CD14-positive monocyte (primary cell): ENCODE results near the gene SH3GL3. TPM values are rescaled to one million over a fixed set of nuclear protein-coding genes. Genes with fewer than 3 reads are reported as not detected.

Experiments used
- DNase-seq, 3 donors: peaks; one replicate each; pipeline ENCODE4 v3.0.0-alpha.2; 2011 to 2022
- H2AFZ ChIP-seq: 2 replicates; pipeline ENCODE4 v1.6.0; 2012; ENCODE audit warnings: mild to moderate bottlenecking, low read depth, low read length, inconsistent platforms; ENCODE audit not compliant: insufficient read depth, poor library complexity, severe bottlenecking
- H3K27ac ChIP-seq, 2 donors: 1 replicate in 1 of 2; 2 replicates in 1 of 2; pipeline ENCODE4 v1.5.1; 2012 to 2013; ENCODE audit warnings: low read length in 2 of 2, control low read depth in 1 of 2, inconsistent platforms in 1 of 2, low read depth in 1 of 2, mild to moderate bottlenecking in 1 of 2
- H3K27me3 ChIP-seq, 2 donors: one replicate each; pipeline versions ENCODE4 v1.6.0 to v1.6.1; 2011 to 2013; ENCODE audit warnings: low read length in 2 of 2; ENCODE audit not compliant: control insufficient read depth in 2 of 2, insufficient read depth in 2 of 2
- H3K36me3 ChIP-seq, 2 donors: replicated peaks in 1 of 2; 1 replicate in 1 of 2; 2 replicates in 1 of 2; pipeline versions ENCODE4 v1.5.1 to v1.6.1; 2012 to 2013; ENCODE audit warnings: low read length in 2 of 2, control low read depth in 1 of 2, inconsistent platforms in 1 of 2, mild to moderate bottlenecking in 1 of 2; ENCODE audit not compliant: insufficient read depth in 2 of 2, control insufficient read depth in 1 of 2
- H3K4me1 ChIP-seq, 2 donors: 1 replicate in 1 of 2; 2 replicates in 1 of 2; pipeline versions ENCODE4 v1.5.1 to v1.6.1; 2012 to 2013; ENCODE audit warnings: low read length in 2 of 2, control low read depth in 1 of 2, inconsistent platforms in 1 of 2, mild to moderate bottlenecking in 1 of 2, moderate library complexity in 1 of 2; ENCODE audit not compliant: insufficient read depth in 2 of 2, control insufficient read depth in 1 of 2
- H3K4me2 ChIP-seq: replicated peaks from 2 replicates; pipeline ENCODE3; 2012; ENCODE audit warnings: low read length, moderate library complexity, mild to moderate bottlenecking; ENCODE audit not compliant: poor library complexity, severe bottlenecking; ENCODE audit errors: extremely low read depth
- H3K4me3 ChIP-seq, 3 experiments: fragments of 200-600 bp in 1 of 3; sonication (generic) in 1 of 3; replicated peaks in 1 of 3; 1 replicate in 2 of 3; 2 replicates in 1 of 3; pipeline ENCODE4 v1.5.1; 2011 to 2013; ENCODE audit warnings: low read length in 3 of 3, mild to moderate bottlenecking in 3 of 3, control low read depth in 2 of 3, low read depth in 2 of 3, inconsistent platforms in 1 of 3, moderate library complexity in 1 of 3
- H3K79me2 ChIP-seq: 2 replicates; pipeline ENCODE4 v1.6.0; 2012; ENCODE audit warnings: mild to moderate bottlenecking, control low read depth, inconsistent platforms, low read length, moderate library complexity; ENCODE audit not compliant: insufficient read depth
- H3K9ac ChIP-seq: 2 replicates; pipeline ENCODE4 v1.6.0; 2017; ENCODE audit warnings: low read length, mild to moderate bottlenecking; ENCODE audit not compliant: insufficient read depth, poor library complexity, severe bottlenecking
- H3K9me3 ChIP-seq, 2 donors: replicated peaks in 1 of 2; 1 replicate in 1 of 2; 2 replicates in 1 of 2; pipeline versions ENCODE4 v1.5.1 to v1.6.1; 2012 to 2013; ENCODE audit warnings: low read length in 2 of 2, control low read depth in 1 of 2; ENCODE audit not compliant: control insufficient read depth in 1 of 2, insufficient read depth in 1 of 2
- H4K20me1 ChIP-seq: 2 replicates; pipeline ENCODE4 v1.6.0; 2012; ENCODE audit warnings: mild to moderate bottlenecking, low read length, control low read depth, moderate library complexity; ENCODE audit not compliant: insufficient read depth
- H3K27ac Mint-ChIP-seq, 7 donors: one replicate each; pipeline ENCODE4 v1.8.0; 2020; ENCODE audit warnings: mild to moderate bottlenecking in 7 of 7, mixed read lengths in 7 of 7, moderate library complexity in 6 of 7, inconsistent platforms in 2 of 7
- H3K27me3 Mint-ChIP-seq, 3 donors: one replicate each; pipeline ENCODE4 v1.8.0; 2021 to 2022; ENCODE audit warnings: low read depth in 3 of 3, mild to moderate bottlenecking in 3 of 3, mixed read lengths in 3 of 3, moderate library complexity in 3 of 3, inconsistent platforms in 1 of 3
- H3K36me3 Mint-ChIP-seq, 2 donors: one replicate each; pipeline ENCODE4 v1.8.0; 2020; ENCODE audit warnings: mixed read lengths in 2 of 2, inconsistent platforms in 1 of 2, mild to moderate bottlenecking in 1 of 2
- H3K4me1 Mint-ChIP-seq: one replicate; pipeline ENCODE4 v1.8.0; 2020; ENCODE audit warnings: mild to moderate bottlenecking, mixed read lengths
- H3K4me3 Mint-ChIP-seq, 2 donors: one replicate each; pipeline ENCODE4 v1.8.0; 2020; ENCODE audit warnings: mild to moderate bottlenecking in 2 of 2, mixed read lengths in 2 of 2, moderate library complexity in 1 of 2
- H3K9me3 Mint-ChIP-seq, 7 donors: one replicate each; pipeline ENCODE4 v1.8.0; 2020 to 2022; ENCODE audit warnings: mixed read lengths in 7 of 7, mild to moderate bottlenecking in 6 of 7, moderate library complexity in 6 of 7, inconsistent platforms in 2 of 7
- WGBS: methylation state at CpG from one replicate; pipeline ENCODE4 v1.1.5; 2013; ENCODE audit warnings: missing lambda C conversion rate; ENCODE audit not compliant: insufficient coverage; 5-methylcytosine and 5-hydroxymethylcytosine counted together
- intact Hi-C, 2 donors: fragments of 100-400 bp; cut with micrococcal nuclease; formaldehyde crosslinking; loops; one replicate each; pipeline versions ENCODE4 v1.15.0 to v1.15.1; 2023
- polyA plus RNA-seq, 3 donors: library from polyadenylated mRNA; depleted of rRNA in 1 of 3; unstranded in 2 of 3; stranded (reverse) in 1 of 3; fragments of 300-500 nt in 2 of 3; fragments of >200 nt in 1 of 3; fragmentation: Illumina TruSeq in 2 of 3; gene quantifications; 1 replicate in 2 of 3; 2 replicates in 1 of 3; pipeline ENCODE4 v1.2.3, GENCODE V29; 2012 to 2021
- TF ChIP-seq, protein P1 (sequence below): fragments of 200-600 bp; IDR thresholded peaks from one replicate; pipeline ENCODE4 v1.8.0; 2022; ENCODE audit warnings: antibody characterized with exemption, mild to moderate bottlenecking

SH3GL3 gene
- polyA plus RNA-seq, 3 donors: not detected

DNA sequence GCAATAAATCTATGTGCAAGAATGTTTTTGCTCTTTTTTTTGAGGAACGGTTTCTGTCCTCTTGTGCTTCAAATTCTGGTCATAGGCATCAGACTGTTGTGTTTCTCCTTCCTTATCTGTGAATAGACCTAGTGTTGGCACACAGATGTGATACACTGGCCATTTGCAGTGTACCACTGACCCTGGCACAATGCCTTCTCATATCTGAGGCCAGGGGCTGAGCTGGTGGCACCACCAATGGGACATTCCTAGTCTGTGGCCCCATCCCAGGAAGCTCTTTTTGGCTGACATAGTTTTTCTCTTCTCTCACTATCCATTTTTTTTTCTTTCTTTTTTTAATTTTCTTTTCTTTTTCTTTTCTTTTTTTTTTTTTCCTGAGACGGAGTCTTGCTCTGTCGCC lies 40.4 kb downstream of the SH3GL3 start:
- Histone ChIP-seq H2AFZ (no peak overlapping the region), H3K27me3 (no peaks in the 10 kb centered on the region), H3K4me1 (no peaks in the 10 kb centered on the region), H3K36me3 (no peaks in the 10 kb centered on the region), H3K4me2 (no peak overlapping the region), H3K9me3 (no peaks in the 10 kb centered on the region), H3K9ac (no peak overlapping the region), H3K79me2 (no peaks in the 10 kb centered on the region), H4K20me1 (no peaks in the 10 kb centered on the region), H3K27ac (no peak overlapping the region), H3K4me3 (no peak overlapping the region)
- intact Hi-C loops: no loop called here
- Mint-ChIP-seq H3K4me3 (no peak overlapping the region), H3K9me3 (peaks cover 0 to 11% (median 5%) of the 10 kb centered on the region in 7 donors), H3K27ac (no peak overlapping the region), H3K4me1 (no peaks in the 10 kb centered on the region), H3K36me3 (no peaks in the 10 kb centered on the region), H3K27me3 (peaks cover 0 to 5% (median 0%) of the 10 kb centered on the region in 3 donors)
- no peak for DNase-seq
- TF ChIP-seq, protein P1, sequence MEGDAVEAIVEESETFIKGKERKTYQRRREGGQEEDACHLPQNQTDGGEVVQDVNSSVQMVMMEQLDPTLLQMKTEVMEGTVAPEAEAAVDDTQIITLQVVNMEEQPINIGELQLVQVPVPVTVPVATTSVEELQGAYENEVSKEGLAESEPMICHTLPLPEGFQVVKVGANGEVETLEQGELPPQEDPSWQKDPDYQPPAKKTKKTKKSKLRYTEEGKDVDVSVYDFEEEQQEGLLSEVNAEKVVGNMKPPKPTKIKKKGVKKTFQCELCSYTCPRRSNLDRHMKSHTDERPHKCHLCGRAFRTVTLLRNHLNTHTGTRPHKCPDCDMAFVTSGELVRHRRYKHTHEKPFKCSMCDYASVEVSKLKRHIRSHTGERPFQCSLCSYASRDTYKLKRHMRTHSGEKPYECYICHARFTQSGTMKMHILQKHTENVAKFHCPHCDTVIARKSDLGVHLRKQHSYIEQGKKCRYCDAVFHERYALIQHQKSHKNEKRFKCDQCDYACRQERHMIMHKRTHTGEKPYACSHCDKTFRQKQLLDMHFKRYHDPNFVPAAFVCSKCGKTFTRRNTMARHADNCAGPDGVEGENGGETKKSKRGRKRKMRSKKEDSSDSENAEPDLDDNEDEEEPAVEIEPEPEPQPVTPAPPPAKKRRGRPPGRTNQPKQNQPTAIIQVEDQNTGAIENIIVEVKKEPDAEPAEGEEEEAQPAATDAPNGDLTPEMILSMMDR: no peak
- WGBS: 100% methylated on average over 2 of the region's 3 CpGs

DNA sequence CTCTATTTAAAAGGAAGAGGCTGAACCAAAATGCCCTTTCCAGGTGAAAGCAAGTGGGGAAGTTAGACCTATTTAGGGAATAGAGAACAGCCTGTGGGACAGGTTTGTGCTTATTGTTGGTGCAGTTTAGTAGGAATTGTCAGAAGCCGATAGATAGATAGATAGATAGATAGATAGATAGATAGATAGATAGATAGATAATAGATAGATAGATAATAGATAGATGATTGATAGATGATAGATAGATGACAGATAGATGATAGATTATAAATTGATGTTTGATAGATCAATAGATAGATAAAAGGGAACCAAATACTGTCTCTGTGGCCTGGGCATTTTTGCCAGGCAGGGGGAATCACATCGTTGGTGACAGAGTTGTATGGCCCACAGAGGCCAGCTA lies 42.5 kb downstream of the SH3GL3 start:
- no peaks in the 10 kb centered on the region for H3K4me1 Mint-ChIP-seq
- no peaks in the 10 kb centered on the region for H3K4me1 ChIP-seq
- H3K36me3 Mint-ChIP-seq: no peaks in the 10 kb centered on the region
- no peaks in the 10 kb centered on the region for H3K79me2 ChIP-seq
- no peak overlapping the region for H3K27ac ChIP-seq
- intact Hi-C loops: no loop called here
- H4K20me1 ChIP-seq: no peaks in the 10 kb centered on the region
- H3K9me3 Mint-ChIP-seq: peaks cover 0 to 9% (median 6%) of the 10 kb centered on the region in 7 donors
- H3K36me3 ChIP-seq: no peaks in the 10 kb centered on the region
- H3K27me3 Mint-ChIP-seq: peaks cover 0 to 5% (median 3%) of the 10 kb centered on the region in 3 donors
- WGBS: 96% methylated on average over 2 of the region's 2 CpGs
- H3K9ac ChIP-seq: no peak overlapping the region
- H2AFZ ChIP-seq: no peak overlapping the region
- H3K4me3 Mint-ChIP-seq: no peak overlapping the region
- no peak overlapping the region for H3K4me3 ChIP-seq
- no peak overlapping the region for H3K4me2 ChIP-seq
- H3K27ac Mint-ChIP-seq: no peak overlapping the region
- no peaks in the 10 kb centered on the region for H3K27me3 ChIP-seq
- no peak for DNase-seq
- H3K9me3 ChIP-seq: peaks cover 0 to 1% of the 10 kb centered on the region in 2 donors
- TF ChIP-seq, protein P1: no peak
